Measurements from ENCODE around the gene UTP3. TPM values are rescaled to one million over a fixed set of nuclear protein-coding genes. Genes with fewer than 3 reads are reported as not detected.
"Not testable (repeated sequence)": the region's sequence is repeated elsewhere in the genome, so short reads cannot be mapped to it uniquely, and the experiment has no call there.

UTP3 gene
- total RNA-seq, 2 donors from 2014 or later, result 12.5 to 15.5 TPM

DNA sequence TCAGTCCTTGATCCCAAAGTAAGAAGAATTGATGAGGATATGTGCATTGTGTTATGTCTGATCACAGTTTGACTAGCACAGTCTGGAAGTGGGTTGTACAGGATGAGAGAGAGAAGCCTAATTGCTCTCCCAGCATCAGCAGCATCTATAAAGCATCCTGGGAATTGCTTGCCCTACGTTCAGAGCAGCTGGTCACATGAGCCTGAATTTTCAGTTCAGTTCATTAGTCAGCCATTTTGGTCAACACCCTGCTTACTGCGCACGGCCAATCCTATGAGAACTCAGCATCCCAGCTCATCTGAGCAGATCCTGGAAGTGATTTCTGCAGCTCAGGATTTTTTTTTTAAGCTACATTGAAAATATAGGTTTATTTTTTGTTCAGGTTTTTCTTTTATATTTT is 33.4 kb downstream of the UTP3 start, which contains the start of gene RUFY3:
Gene RUFY3 (plus strand): TSS at position 218 of the 400 bp plus-strand sequence. CDS start 610 bp downstream, outside the sequence.
- WGBS, 2 donors, result 71 to 72% methylated on average over 3 of the region's 3 CpGs
- ATAC-seq, result peak; percentile 56
- Histone ChIP-seq H3K27ac (peak within 1 kb of the TSS in 1 of 4 donors; percentile 15), H3K4me3 (no peak within 1 kb of the TSS), H3K27me3 (no peaks in the 10 kb centered on the region), H3K36me3 (replicated peaks in 1 of 2; ENCODE audit: insufficient read depth in 1 of 2, low read depth in 2 of 2) (no peaks in the 10 kb centered on the region), H3K9me3 (no peaks in the 10 kb centered on the region), H3K4me1 (peaks cover 15% of the 10 kb centered on the region)
- peak in 2 of 4 donors; percentile 23 to 40 for DNase-seq
- intact Hi-C loops (cut with DNase I), result no loop called here
- TF ChIP-seq, protein P1, sequence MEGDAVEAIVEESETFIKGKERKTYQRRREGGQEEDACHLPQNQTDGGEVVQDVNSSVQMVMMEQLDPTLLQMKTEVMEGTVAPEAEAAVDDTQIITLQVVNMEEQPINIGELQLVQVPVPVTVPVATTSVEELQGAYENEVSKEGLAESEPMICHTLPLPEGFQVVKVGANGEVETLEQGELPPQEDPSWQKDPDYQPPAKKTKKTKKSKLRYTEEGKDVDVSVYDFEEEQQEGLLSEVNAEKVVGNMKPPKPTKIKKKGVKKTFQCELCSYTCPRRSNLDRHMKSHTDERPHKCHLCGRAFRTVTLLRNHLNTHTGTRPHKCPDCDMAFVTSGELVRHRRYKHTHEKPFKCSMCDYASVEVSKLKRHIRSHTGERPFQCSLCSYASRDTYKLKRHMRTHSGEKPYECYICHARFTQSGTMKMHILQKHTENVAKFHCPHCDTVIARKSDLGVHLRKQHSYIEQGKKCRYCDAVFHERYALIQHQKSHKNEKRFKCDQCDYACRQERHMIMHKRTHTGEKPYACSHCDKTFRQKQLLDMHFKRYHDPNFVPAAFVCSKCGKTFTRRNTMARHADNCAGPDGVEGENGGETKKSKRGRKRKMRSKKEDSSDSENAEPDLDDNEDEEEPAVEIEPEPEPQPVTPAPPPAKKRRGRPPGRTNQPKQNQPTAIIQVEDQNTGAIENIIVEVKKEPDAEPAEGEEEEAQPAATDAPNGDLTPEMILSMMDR (IDR thresholded peaks at IDR 0.05), result no peak
- TF ChIP-seq POLR2A (IDR thresholded peaks at IDR 0.05), result no peak

DNA sequence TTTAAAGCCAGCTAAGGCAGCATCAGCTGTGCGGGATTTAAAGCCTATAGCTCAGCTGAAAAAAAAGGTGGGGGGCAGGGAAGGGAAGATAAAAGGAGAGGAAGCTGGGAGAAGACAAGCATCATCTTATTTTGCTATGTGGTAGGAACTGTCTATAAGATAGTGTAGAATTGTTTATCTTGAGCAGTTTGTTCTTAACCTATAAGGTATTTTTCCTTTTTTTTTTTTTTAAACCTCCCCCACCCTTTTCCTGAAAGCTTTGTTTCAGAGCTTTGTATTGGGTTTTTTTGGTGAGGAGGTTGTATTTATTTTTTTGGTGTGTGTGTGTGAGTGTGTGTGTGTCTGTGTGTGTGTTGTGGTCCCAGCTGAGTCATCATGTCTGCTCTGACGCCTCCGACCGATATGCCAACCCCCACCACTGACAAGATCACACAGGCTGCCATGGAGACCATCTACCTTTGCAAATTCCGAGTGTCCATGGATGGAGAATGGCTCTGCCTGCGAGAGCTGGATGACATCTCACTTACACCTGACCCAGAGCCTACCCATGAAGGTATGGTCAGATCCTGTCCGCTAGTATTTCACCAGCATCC is 34.0 kb downstream of the UTP3 start:
- TF ChIP-seq, protein P1 (IDR thresholded peaks at IDR 0.05), result no peak
- no peak for TF ChIP-seq POLR2A (IDR thresholded peaks at IDR 0.05)
- Histone ChIP-seq H3K27ac (peak overlapping the region in 1 of 4 donors; percentile 15), H3K9me3 (no peaks in the 10 kb centered on the region), H3K4me3 (no peak overlapping the region), H3K4me1 (peaks cover 15% of the 10 kb centered on the region), H3K27me3 (no peaks in the 10 kb centered on the region), H3K36me3 (replicated peaks in 1 of 2; ENCODE audit: insufficient read depth in 1 of 2, low read depth in 2 of 2) (no peaks in the 10 kb centered on the region)
- intact Hi-C loops (cut with DNase I), result no loop called here
- 77 to 83% methylated on average over 6 to 7 of the region's 7 CpGs for WGBS, 2 donors
- DNase-seq (peak in 1 of 4 donors; percentile 18), ATAC-seq (peak; percentile 40)

DNA sequence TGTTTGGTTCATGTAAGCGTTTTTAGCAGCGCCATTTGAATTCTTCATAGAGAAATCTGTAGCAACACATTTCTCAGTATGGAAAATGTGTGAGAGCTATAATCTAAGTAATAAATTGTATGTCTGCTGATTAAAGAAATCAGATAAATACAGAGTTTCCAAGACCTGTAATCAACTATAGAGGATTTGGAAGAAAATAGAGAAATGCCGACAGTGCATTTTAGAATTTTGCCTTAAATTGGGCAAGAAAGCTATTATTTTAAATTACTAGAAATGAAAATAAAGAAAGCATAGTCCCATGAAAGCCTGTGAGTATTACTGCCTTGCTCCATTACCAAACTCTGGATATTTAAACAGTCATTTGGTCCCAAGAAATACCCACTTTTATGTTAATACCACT is 36.1 kb downstream of the UTP3 start:
- DNase-seq (no peak), ATAC-seq (no peak)
- no peaks in the 10 kb centered on the region for H3K36me3 ChIP-seq (replicated peaks in 1 of 2; ENCODE audit: insufficient read depth in 1 of 2, low read depth in 2 of 2)
- no peaks in the 10 kb centered on the region for H3K9me3 ChIP-seq
- H3K27me3 ChIP-seq, result no peaks in the 10 kb centered on the region
- H3K4me1 ChIP-seq, result peaks cover 8% of the 10 kb centered on the region
- intact Hi-C loops (cut with DNase I), result no loop called here
- no peak overlapping the region for H3K4me3 ChIP-seq
- WGBS, 2 donors, result 81 to 95% methylated on average over 3 of the region's 3 CpGs
- no peak overlapping the region for H3K27ac ChIP-seq
- TF ChIP-seq POLR2A (IDR thresholded peaks at IDR 0.05), result no peak
- TF ChIP-seq, protein P1 (IDR thresholded peaks at IDR 0.05), result no peak

DNA sequence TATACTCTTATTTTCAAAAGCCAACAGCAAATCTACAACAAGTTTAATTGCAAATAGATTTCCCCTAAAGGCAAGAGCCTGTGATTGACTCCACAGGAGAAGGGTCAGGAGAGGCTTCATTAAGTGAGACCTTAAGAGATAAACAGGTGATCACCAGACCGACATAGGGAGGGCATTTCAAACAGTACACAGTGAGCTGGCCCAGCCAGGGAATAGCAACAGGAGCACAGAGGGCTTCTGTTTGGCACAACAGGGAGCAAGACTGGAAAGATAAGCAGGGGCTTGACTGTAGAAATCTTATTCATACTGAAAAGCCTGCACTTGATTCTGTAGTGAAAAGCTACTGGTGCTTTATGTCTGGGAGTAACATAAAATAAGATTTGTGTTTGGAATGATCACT is 37.3 kb downstream of the UTP3 start:
- Histone ChIP-seq H3K36me3 (replicated peaks in 1 of 2; ENCODE audit: insufficient read depth in 1 of 2, low read depth in 2 of 2) (no peaks in the 10 kb centered on the region), H3K27ac (no peak overlapping the region), H3K27me3 (no peaks in the 10 kb centered on the region), H3K4me3 (no peak overlapping the region), H3K9me3 (no peaks in the 10 kb centered on the region), H3K4me1 (peaks cover 5% of the 10 kb centered on the region)
- ATAC-seq, result no peak
- DNase-seq, result no peak
- WGBS, 2 donors, result 60 to 71% methylated on average over 1 of the region's 1 CpG
- intact Hi-C loops (cut with DNase I), result no loop called here
- TF ChIP-seq, protein P1 (IDR thresholded peaks at IDR 0.05), result no peak
- no peak for TF ChIP-seq POLR2A (IDR thresholded peaks at IDR 0.05)

DNA sequence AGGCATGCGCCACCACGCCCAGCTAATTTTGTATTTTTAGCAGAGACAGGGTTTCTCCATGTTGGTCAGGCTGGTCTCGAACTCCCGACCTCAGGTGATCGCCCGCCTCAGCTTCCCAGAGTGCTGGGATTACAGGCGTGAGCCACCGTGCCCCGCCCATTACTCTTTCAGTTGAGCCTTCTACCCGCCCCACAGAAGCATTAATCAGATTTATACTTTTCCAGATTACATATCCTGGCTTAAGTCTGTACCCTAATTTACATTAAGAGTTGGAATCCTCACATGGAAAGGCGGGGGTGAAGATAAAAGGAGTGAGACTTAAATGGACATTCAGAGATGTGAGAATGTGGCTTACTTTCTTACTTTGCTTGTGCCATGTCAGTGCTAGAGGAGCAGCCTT is 38.2 kb downstream of the UTP3 start:
- H3K27me3 ChIP-seq; DNase-seq; H3K36me3 ChIP-seq (replicated peaks in 1 of 2; ENCODE audit: insufficient read depth in 1 of 2, low read depth in 2 of 2); intact Hi-C loops (cut with DNase I); H3K4me3 ChIP-seq; H3K4me1 ChIP-seq; ATAC-seq; H3K9me3 ChIP-seq; H3K27ac ChIP-seq: not testable (repeated sequence)
- 94 to 95% methylated on average over 11 of the region's 11 CpGs for WGBS, 2 donors
